Measurements from ENCODE around the gene SNCB. TPM values are rescaled to one million over a fixed set of nuclear protein-coding genes. Genes with fewer than 3 reads are reported as not detected.

The SNCB gene
- total and polyA plus RNA-seq, 2 of the 8 experiments (the other 6 are each of a cell fraction or from before 2014, with no cell fraction given), result 4.2 to 5.9 TPM

- TF ChIP-seq CHD7 (IDR thresholded peaks at IDR 0.05; ENCODE audit: insufficient replicate concordance, low read length) (no peak), SP1 (IDR thresholded peaks at IDR 0.05; ENCODE audit: low read depth, low read length) (no peak), TAF1 (IDR thresholded peaks at IDR 0.05; ENCODE audit: low read depth, low read length) (no peak), HDAC2 (IDR thresholded peaks at IDR 0.05; ENCODE audit: borderline replicate concordance in 1 of 2, low read depth in 2 of 2, low read length in 2 of 2) (no peak), TCF12 (IDR thresholded peaks at IDR 0.05; ENCODE audit: low read depth, low read length) (no peak), CREB1 (IDR thresholded peaks at IDR 0.05) (no peak), BACH1 (IDR thresholded peaks at IDR 0.05; ENCODE audit: low read length) (no peak), USF2 (IDR thresholded peaks at IDR 0.05; ENCODE audit: low read length) (no peak), SP4 (IDR thresholded peaks at IDR 0.05; ENCODE audit: low read length) (no peak)
Measured at GRCh38 chr5:176583076-176583475, 47.3 kb downstream of the SNCB start (continued).
